Measurements from ENCODE around the gene SETD5. TPM values are rescaled to one million over a fixed set of nuclear protein-coding genes. Genes with fewer than 3 reads are reported as not detected.
A peak's percentile ranks its signal among the peaks of the same experiment; 100 is the strongest.

SETD5 gene
- total and polyA plus RNA-seq, 10 donors: 9.7 to 159 (median 118) TPM

DNA sequence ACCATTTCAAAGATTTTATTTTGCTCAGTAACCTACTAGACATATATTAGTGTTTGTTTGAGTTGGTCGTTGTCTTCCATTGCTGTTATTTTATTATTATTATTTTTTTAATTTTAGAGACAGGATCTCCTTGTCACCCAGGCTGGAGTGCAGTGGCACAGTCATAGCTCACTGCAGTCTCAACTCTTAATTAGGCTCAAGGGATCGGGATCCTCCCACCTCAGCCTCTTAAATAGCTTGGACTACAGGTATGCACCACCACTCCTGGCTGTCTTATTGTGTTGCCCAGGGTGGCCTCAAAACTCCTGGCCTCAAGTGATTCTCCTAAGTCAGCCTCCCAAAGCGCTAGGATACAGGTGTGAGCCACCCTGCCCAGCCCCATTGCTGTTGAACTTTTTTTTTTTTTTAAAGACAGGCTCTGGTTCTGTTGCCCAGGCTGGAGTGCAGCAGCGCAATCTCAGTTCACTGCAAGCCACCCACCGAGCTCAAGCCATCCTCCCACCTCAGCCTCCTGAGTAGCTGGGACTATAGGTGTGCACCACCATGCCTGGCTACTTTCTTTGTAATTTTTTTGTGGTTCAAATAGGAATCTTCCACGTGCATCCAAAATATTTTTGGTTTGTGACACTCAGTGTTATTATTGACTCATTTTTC lies 18.2 kb downstream of the SETD5 start:
- no peaks in the 10 kb centered on the region for H3K9me3 ChIP-seq
- DNase-seq: no peak
- 87 to 95% (median 91%) methylated on average over 6 of the region's 6 CpGs for WGBS, 5 donors
- H3K27me3 ChIP-seq (replicated peaks in 1 of 7): no peaks in the 10 kb centered on the region
- peak overlapping the region in 2 of 8 donors; percentile 1 to 17 for H3K27ac ChIP-seq
- H3K36me3 ChIP-seq: peaks cover 0 to 19% (median 3%) of the 10 kb centered on the region in 6 donors
- peaks cover 5 to 89% (median 66%) of the 10 kb centered on the region in 6 donors for H3K4me1 ChIP-seq
- intact Hi-C loops (cut with DNase I; ENCODE audit: low total_unique reads): no loop called here
- no peak overlapping the region for H3K4me3 ChIP-seq
- TF ChIP-seq, protein P1, sequence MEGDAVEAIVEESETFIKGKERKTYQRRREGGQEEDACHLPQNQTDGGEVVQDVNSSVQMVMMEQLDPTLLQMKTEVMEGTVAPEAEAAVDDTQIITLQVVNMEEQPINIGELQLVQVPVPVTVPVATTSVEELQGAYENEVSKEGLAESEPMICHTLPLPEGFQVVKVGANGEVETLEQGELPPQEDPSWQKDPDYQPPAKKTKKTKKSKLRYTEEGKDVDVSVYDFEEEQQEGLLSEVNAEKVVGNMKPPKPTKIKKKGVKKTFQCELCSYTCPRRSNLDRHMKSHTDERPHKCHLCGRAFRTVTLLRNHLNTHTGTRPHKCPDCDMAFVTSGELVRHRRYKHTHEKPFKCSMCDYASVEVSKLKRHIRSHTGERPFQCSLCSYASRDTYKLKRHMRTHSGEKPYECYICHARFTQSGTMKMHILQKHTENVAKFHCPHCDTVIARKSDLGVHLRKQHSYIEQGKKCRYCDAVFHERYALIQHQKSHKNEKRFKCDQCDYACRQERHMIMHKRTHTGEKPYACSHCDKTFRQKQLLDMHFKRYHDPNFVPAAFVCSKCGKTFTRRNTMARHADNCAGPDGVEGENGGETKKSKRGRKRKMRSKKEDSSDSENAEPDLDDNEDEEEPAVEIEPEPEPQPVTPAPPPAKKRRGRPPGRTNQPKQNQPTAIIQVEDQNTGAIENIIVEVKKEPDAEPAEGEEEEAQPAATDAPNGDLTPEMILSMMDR (IDR thresholded peaks at IDR 0.05 in 8 of 11, conservative IDR thresholded peaks at IDR 0.05 in 3 of 11): no peak
- no peak for TF ChIP-seq POLR2AphosphoS5 (IDR thresholded peaks at IDR 0.05)
- TF ChIP-seq POLR2A (IDR thresholded peaks at IDR 0.05): no peak

DNA sequence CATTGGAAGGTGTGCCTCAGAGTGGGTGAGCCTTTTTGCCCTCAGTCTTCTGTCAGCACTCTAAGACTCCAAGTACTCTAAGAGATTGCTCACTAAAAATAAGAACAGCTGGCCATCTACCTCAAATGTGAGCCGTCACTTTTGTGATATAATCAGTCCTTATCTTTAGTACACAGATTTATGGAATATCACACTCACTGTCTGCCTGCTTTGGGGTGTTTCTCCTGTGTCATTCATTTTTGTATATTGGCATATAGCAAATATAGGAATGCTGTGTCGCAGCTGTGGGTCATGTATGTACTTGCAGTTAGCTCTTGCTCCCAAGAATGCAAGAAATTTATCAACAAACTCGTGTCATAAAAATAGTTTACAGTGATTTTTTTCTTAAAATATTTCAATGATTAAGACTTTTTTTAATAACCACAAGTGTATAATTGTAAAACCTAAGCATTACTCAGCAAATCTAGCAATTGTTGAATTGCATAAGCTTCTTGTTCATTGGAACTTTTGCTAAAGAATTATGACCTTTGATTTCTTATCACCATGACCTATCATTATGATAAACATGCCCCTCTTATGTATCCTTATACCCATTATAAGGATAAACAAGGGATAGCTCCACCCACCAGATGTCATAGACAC lies 18.8 kb downstream of the SETD5 start:
- no peak for TF ChIP-seq POLR2A (IDR thresholded peaks at IDR 0.05)
- TF ChIP-seq POLR2AphosphoS5 (IDR thresholded peaks at IDR 0.05): no peak
- TF ChIP-seq, protein P1 (IDR thresholded peaks at IDR 0.05 in 8 of 11, conservative IDR thresholded peaks at IDR 0.05 in 3 of 11): no peak
- Histone ChIP-seq H3K9me3 (no peaks in the 10 kb centered on the region), H3K36me3 (peaks cover 0 to 19% (median 3%) of the 10 kb centered on the region in 6 donors), H3K27me3 (replicated peaks in 1 of 7) (no peaks in the 10 kb centered on the region), H3K4me3 (no peak overlapping the region), H3K4me1 (peaks cover 0 to 89% (median 66%) of the 10 kb centered on the region in 6 donors), H3K27ac (peak overlapping the region in 2 of 8 donors; percentile 1 to 17)
- intact Hi-C loops (cut with DNase I; ENCODE audit: low total_unique reads): no loop called here
- 50 to 62% (median 58%) methylated on average over 3 of the region's 3 CpGs for WGBS, 5 donors
- DNase-seq: no peak

DNA sequence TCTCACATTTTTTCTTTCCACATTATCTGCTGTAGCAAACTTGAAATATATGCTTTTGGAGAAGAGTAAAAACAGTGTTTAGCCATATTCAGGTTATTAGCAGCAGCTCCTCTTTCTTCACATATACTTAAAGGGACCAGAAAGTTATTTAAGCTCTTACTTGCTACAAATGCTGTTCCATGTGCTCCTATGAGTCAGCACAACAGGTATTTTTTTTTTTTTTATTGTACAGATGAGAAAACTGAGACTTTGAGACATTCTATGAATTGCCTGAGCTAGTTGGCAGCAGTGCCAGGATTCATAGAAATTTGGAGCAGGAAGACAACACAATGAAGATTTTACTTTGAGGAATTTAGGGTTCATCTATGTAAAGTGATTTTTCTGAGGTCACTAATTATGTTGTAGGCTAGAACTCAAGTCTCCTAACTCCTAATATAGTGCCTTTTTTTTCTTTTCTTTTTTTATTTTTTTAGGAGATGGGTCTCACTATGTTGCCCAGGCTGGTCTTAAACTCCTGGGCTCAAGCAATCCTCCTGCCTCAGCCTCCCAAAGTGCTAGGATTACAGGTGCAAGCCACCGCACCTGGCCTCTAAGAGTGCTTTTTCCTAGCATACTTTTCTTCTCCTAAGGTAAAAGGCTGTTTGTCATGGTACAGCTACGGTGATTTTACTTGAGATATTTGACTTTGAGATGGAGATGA lies 23.6 kb downstream of the SETD5 start:
- Histone ChIP-seq H3K27me3 (replicated peaks in 1 of 7) (no peaks in the 10 kb centered on the region), H3K9me3 (no peaks in the 10 kb centered on the region), H3K4me1 (peaks cover 18 to 86% (median 59%) of the 10 kb centered on the region in 6 donors), H3K4me3 (no peak overlapping the region), H3K36me3 (peaks cover 0 to 34% (median 2%) of the 10 kb centered on the region in 6 donors), H3K27ac (peak overlapping the region in 1 of 8 donors; percentile 22)
- TF ChIP-seq POLR2A (IDR thresholded peaks at IDR 0.05) (no peak), POLR2AphosphoS5 (IDR thresholded peaks at IDR 0.05) (no peak)
- TF ChIP-seq, protein P1 (IDR thresholded peaks at IDR 0.05 in 8 of 11, conservative IDR thresholded peaks at IDR 0.05 in 3 of 11): no peak
- intact Hi-C loops (cut with DNase I; ENCODE audit: low total_unique reads): no loop called here
- no peak for DNase-seq
- 92 to 97% (median 93%) methylated on average over 2 of the region's 2 CpGs for WGBS, 5 donors
